Measurements from ENCODE around the gene EPAS1.

EPAS1 gene

GRCh38 chr2:46257980-46258379 lies 39.2 kb upstream of the EPAS1 start:
- no peak for TF ChIP-seq SPI1 (IDR thresholded peaks at IDR 0.05; ENCODE audit: borderline replicate concordance, low read depth)
- no peak for TF ChIP-seq GABPA (IDR thresholded peaks at IDR 0.05; ENCODE audit: low read depth)
- no peaks in the 10 kb centered on the region for H3K27me3 ChIP-seq (ENCODE audit: insufficient read depth, poor library complexity, severe bottlenecking)
- no peak for DNase-seq (ENCODE audit: low read depth in 1 of 2, low spot score in 1 of 2)
- no peak overlapping the region for H3K27ac ChIP-seq (replicated peaks)
- no peak overlapping the region for H3K4me3 ChIP-seq (replicated peaks; ENCODE audit: insufficient read depth, low read length)

- Histone ChIP-seq H3K27ac (replicated peaks) (no peak overlapping the region), H3K4me3 (replicated peaks; ENCODE audit: insufficient read depth, low read length) (no peak overlapping the region), H3K27me3 (ENCODE audit: insufficient read depth, poor library complexity, severe bottlenecking) (no peaks in the 10 kb centered on the region)
- TF ChIP-seq GABPA (IDR thresholded peaks at IDR 0.05; ENCODE audit: low read depth) (no peak), CTCF (IDR thresholded peaks at IDR 0.05; ENCODE audit: insufficient read depth, low read length) (no peak), REST (IDR thresholded peaks at IDR 0.05; ENCODE audit: insufficient replicate concordance, low read depth) (no peak), SPI1 (IDR thresholded peaks at IDR 0.05; ENCODE audit: borderline replicate concordance, low read depth) (no peak)
- no peak for DNase-seq (ENCODE audit: low read depth in 1 of 2, low spot score in 1 of 2)
Observed at GRCh38 chr2:46258937-46259776, 38.0 kb upstream of the EPAS1 start.

GRCh38 chr2:46259777-46260168 lies 37.4 kb upstream of the EPAS1 start:
- TF ChIP-seq SPI1 (IDR thresholded peaks at IDR 0.05; ENCODE audit: borderline replicate concordance, low read depth) (no peak), POLR2AphosphoS5 (IDR thresholded peaks at IDR 0.05; ENCODE audit: low read depth) (no peak)
- Histone ChIP-seq H3K4me3 (replicated peaks; ENCODE audit: insufficient read depth, low read length) (no peak overlapping the region), H3K27me3 (ENCODE audit: insufficient read depth, poor library complexity, severe bottlenecking) (no peaks in the 10 kb centered on the region), H3K27ac (replicated peaks) (no peak overlapping the region)
- no peak for DNase-seq (ENCODE audit: low read depth in 1 of 2, low spot score in 1 of 2)

- DNase-seq (ENCODE audit: low read depth in 1 of 2, low spot score in 1 of 2) = no peak
- no peak for TF ChIP-seq REST (IDR thresholded peaks at IDR 0.05; ENCODE audit: insufficient replicate concordance, low read depth)
- no peak for TF ChIP-seq POLR2AphosphoS5 (IDR thresholded peaks at IDR 0.05; ENCODE audit: low read depth)
- TF ChIP-seq GABPA (IDR thresholded peaks at IDR 0.05; ENCODE audit: low read depth) = no peak
- TF ChIP-seq SPI1 (IDR thresholded peaks at IDR 0.05; ENCODE audit: borderline replicate concordance, low read depth) = no peak
- TF ChIP-seq CTCF (IDR thresholded peaks at IDR 0.05; ENCODE audit: insufficient read depth, low read length) = no peak
- Histone ChIP-seq H3K27me3 (ENCODE audit: insufficient read depth, poor library complexity, severe bottlenecking) (no peaks in the 10 kb centered on the region), H3K4me3 (replicated peaks; ENCODE audit: insufficient read depth, low read length) (no peak overlapping the region), H3K27ac (replicated peaks) (no peak overlapping the region)
Observed at GRCh38 chr2:46260305-46260704, 36.9 kb upstream of the EPAS1 start.

Data from HL-60 (cell line).